ENCODE measurements around the gene GLT8D2.
A peak's percentile ranks its signal among the peaks of the same experiment; 100 is the strongest.

GLT8D2 gene

GRCh38 chr12:104049903-104050356 lies at the start of gene GLT8D2:
Gene GLT8D2 (minus strand): TSS chr12:104050187. CDS start chr12:104019648, 30,539 bp downstream.
- peak; percentile 89 for DNase-seq (ENCODE audit: low read depth)

GRCh38 chr12:104097954-104098353 lies 48.0 kb upstream of the GLT8D2 start:
- no peak for DNase-seq (ENCODE audit: low read depth)

- no peak for DNase-seq (ENCODE audit: low read depth)
These were observed 45.3 kb upstream of the GLT8D2 start for GRCh38 chr12:104095289-104095688.

- peak; percentile 48 for DNase-seq (ENCODE audit: low read depth)
These were observed 44.3 kb upstream of the GLT8D2 start for GRCh38 chr12:104094284-104094683.

GRCh38 chr12:104091136-104091535 lies 41.1 kb upstream of the GLT8D2 start:
- no peak for DNase-seq (ENCODE audit: low read depth)

GRCh38 chr12:104090685-104091084 lies 40.7 kb upstream of the GLT8D2 start:
- no peak for DNase-seq (ENCODE audit: low read depth)

- DNase-seq (ENCODE audit: low read depth), result no peak
These were observed 33.9 kb upstream of the GLT8D2 start for GRCh38 chr12:104083769-104084475.

GRCh38 chr12:104080764-104081163 lies 30.8 kb upstream of the GLT8D2 start:
- no peak for DNase-seq (ENCODE audit: low read depth)

- DNase-seq (ENCODE audit: low read depth), result no peak
These were observed 29.0 kb upstream of the GLT8D2 start for GRCh38 chr12:104079024-104079423.

GRCh38 chr12:104073699-104074098 lies 23.7 kb upstream of the GLT8D2 start:
- no peak for DNase-seq (ENCODE audit: low read depth)

- no peak for DNase-seq (ENCODE audit: low read depth)
These were observed 22.1 kb upstream of the GLT8D2 start for GRCh38 chr12:104072099-104072498.

GRCh38 chr12:104064842-104065427 lies 14.9 kb upstream of the GLT8D2 start:
- peak; percentile 4 for DNase-seq (ENCODE audit: low read depth)

GRCh38 chr12:104064031-104064841 lies 14.2 kb upstream of the GLT8D2 start, which contains the start of gene HCFC2:
Gene HCFC2 (plus strand): TSS chr12:104064531. CDS start chr12:104064561, 30 bp downstream.
- DNase-seq (ENCODE audit: low read depth), result peak; percentile 86

GRCh38 chr12:104063712-104064030 lies 13.7 kb upstream of the GLT8D2 start:
- peak; percentile 43 for DNase-seq (ENCODE audit: low read depth)

- no peak for DNase-seq (ENCODE audit: low read depth)
These were observed 10.8 kb upstream of the GLT8D2 start for GRCh38 chr12:104060791-104061190.

GRCh38 chr12:104059963-104060362 lies 10.0 kb upstream of the GLT8D2 start:
- no peak for DNase-seq (ENCODE audit: low read depth)

GRCh38 chr12:104058802-104059201 lies 8.8 kb upstream of the GLT8D2 start:
- DNase-seq (ENCODE audit: low read depth), result no peak

- DNase-seq (ENCODE audit: low read depth), result no peak
These were observed 7.8 kb upstream of the GLT8D2 start for GRCh38 chr12:104057771-104058197.

GRCh38 chr12:104056419-104056972 lies 6.5 kb upstream of the GLT8D2 start:
- peak; percentile 32 for DNase-seq (ENCODE audit: low read depth)

GRCh38 chr12:104055686-104056388 lies 5.8 kb upstream of the GLT8D2 start:
- peak; percentile 73 for DNase-seq (ENCODE audit: low read depth)

- no peak for DNase-seq (ENCODE audit: low read depth)
These were observed 4.8 kb upstream of the GLT8D2 start for GRCh38 chr12:104054681-104055346.

Data from fibroblast of gingiva (primary cell).